Glutamatergic neuron (in vitro differentiated cells): ENCODE results near the gene SLC50A1. TPM values are rescaled to one million over a fixed set of nuclear protein-coding genes. Genes with fewer than 3 reads are reported as not detected.

Experiments used
- DNase-seq: peaks from one replicate; pipeline ENCODE4 v3.0.0; 2022
- H3K27ac Mint-ChIP-seq: one replicate; pipeline ENCODE4 v1.8.0; 2020; ENCODE audit warnings: mild to moderate bottlenecking, mixed read lengths, inconsistent platforms; ENCODE audit not compliant: unreplicated experiment
- H3K27me3 Mint-ChIP-seq: one replicate; pipeline ENCODE4 v1.8.0; 2020; ENCODE audit warnings: mild to moderate bottlenecking, moderate library complexity, mixed read lengths, inconsistent platforms; ENCODE audit not compliant: unreplicated experiment
- H3K36me3 Mint-ChIP-seq: one replicate; pipeline ENCODE4 v1.8.0; 2020; ENCODE audit warnings: mild to moderate bottlenecking, mixed read lengths, inconsistent platforms; ENCODE audit not compliant: unreplicated experiment
- H3K4me1 Mint-ChIP-seq: one replicate; pipeline ENCODE4 v1.8.0; 2020; ENCODE audit warnings: mild to moderate bottlenecking, low read depth, mixed read lengths, inconsistent platforms; ENCODE audit not compliant: unreplicated experiment
- H3K4me3 Mint-ChIP-seq: one replicate; pipeline ENCODE4 v1.8.0; 2020; ENCODE audit warnings: mild to moderate bottlenecking, mixed read lengths, inconsistent platforms; ENCODE audit not compliant: unreplicated experiment
- H3K9me3 Mint-ChIP-seq: one replicate; pipeline ENCODE4 v1.8.0; 2020; ENCODE audit warnings: mild to moderate bottlenecking, moderate library complexity, mixed read lengths, inconsistent platforms; ENCODE audit not compliant: unreplicated experiment
- total RNA-seq: library from RNA; stranded (reverse); fragmentation: NEBNext Ultra II Directional; extraction: Animal tissue kit (Norgen Biotek cat#: 25700); gene quantifications from one replicate; pipeline ENCODE4 v1.2.1, GENCODE V29; 2021; ENCODE audit not compliant: unreplicated experiment
- TF ChIP-seq, protein P1 (sequence below): fragments of 200-600 bp; sonication (generic); IDR thresholded peaks from one replicate; pipeline ENCODE4 v1.5.0; 2021; ENCODE audit not compliant: partially characterized antibody, unreplicated experiment

SLC50A1 gene
- total RNA-seq, 1 donor from 2014 or later = 8.6 TPM

DNA sequence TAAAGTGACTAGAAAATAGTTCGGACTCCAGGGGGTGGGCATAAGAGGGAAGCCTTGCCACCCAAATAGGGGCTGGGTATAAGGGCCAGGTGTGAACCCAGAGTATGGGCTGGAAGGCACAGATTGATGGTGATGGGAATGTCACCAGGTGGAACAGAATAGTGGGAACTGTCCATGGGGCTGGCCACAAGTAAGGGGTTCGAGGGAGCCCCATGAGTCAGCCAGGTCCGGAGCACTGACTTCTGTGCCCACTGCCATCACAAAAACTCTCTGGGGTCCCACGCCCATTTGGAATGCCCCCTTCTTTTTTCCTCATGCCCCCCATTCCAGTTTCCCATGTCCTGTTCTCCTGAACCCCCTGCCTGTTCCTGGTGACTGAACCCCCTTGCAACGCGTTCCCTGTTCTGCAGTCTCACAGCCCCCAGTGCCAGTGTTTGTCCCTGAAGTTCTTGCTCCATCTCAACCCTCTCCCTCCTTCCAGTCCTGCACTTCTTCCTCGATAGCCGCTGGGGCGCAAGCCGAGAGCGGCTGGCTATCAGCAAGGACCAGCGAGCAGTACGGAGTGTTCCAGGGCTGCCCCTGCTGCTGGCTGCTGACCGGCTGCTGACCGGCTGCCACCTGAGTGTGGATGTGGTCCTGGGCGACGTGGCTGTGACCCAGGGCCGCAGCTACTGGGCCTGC, 45.9 kb downstream of the SLC50A1 start:
- TF ChIP-seq, protein P1, sequence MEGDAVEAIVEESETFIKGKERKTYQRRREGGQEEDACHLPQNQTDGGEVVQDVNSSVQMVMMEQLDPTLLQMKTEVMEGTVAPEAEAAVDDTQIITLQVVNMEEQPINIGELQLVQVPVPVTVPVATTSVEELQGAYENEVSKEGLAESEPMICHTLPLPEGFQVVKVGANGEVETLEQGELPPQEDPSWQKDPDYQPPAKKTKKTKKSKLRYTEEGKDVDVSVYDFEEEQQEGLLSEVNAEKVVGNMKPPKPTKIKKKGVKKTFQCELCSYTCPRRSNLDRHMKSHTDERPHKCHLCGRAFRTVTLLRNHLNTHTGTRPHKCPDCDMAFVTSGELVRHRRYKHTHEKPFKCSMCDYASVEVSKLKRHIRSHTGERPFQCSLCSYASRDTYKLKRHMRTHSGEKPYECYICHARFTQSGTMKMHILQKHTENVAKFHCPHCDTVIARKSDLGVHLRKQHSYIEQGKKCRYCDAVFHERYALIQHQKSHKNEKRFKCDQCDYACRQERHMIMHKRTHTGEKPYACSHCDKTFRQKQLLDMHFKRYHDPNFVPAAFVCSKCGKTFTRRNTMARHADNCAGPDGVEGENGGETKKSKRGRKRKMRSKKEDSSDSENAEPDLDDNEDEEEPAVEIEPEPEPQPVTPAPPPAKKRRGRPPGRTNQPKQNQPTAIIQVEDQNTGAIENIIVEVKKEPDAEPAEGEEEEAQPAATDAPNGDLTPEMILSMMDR = no peak
- DNase-seq = no peak
- Mint-ChIP-seq H3K36me3 (peaks cover 1% of the 10 kb centered on the region), H3K27me3 (peaks cover 4% of the 10 kb centered on the region), H3K27ac (no peak overlapping the region), H3K9me3 (no peaks in the 10 kb centered on the region), H3K4me1 (peaks cover under 1% of the 10 kb centered on the region), H3K4me3 (no peak overlapping the region)

DNA sequence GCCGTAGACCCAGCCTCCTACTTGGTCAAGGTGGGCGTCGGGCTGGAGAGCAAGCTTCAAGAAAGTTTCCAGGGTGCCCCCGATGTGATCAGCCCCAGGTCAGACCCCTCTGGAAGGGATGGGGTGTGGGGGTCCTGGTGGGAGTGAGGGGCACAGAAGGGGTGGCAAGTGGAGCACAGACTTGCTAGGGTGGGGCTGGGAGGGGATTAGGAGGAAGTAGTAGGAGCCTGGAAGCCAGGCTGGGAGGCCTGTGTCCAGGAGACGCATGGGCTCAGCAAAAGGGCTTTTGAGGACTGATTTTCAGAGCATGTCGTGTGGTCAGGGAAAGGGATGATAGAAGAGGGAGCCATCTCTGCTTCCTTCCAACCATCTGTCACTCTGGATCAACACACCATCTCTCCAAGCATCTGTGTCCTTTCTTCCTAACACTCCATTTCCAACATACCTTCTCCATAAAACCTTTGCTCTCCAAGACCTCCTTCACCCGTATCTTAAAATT, 46.4 kb downstream of the SLC50A1 start:
- peaks cover 9% of the 10 kb centered on the region for H3K27me3 Mint-ChIP-seq
- H3K9me3 Mint-ChIP-seq = peaks cover 3% of the 10 kb centered on the region
- no peaks in the 10 kb centered on the region for H3K36me3 Mint-ChIP-seq
- no peak overlapping the region for H3K27ac Mint-ChIP-seq
- H3K4me3 Mint-ChIP-seq = peak overlapping the region; percentile 21
- no peak for DNase-seq
- TF ChIP-seq, protein P1 = no peak
- H3K4me1 Mint-ChIP-seq = no peaks in the 10 kb centered on the region

DNA sequence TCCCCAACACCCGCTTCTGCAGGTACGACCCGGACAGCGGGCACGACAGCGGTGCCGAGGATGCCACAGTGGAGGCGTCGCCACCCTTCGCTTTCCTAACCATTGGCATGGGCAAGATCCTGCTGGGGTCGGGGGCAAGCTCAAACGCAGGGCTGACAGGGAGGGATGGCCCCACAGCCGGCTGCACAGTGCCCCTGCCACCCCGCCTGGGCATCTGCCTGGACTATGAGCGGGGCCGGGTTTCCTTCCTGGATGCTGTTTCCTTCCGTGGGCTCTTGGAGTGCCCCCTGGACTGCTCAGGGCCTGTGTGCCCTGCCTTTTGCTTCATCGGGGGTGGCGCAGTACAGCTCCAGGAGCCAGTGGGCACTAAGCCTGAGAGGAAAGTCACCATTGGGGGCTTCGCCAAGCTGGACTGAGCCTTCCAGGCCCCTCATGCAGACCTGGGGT, 48.1 kb downstream of the SLC50A1 start:
- peaks cover 12% of the 10 kb centered on the region for H3K27me3 Mint-ChIP-seq
- no peaks in the 10 kb centered on the region for H3K36me3 Mint-ChIP-seq
- TF ChIP-seq, protein P1 = no peak
- no peak overlapping the region for H3K4me3 Mint-ChIP-seq
- no peaks in the 10 kb centered on the region for H3K4me1 Mint-ChIP-seq
- peak overlapping the region; percentile 55 for H3K27ac Mint-ChIP-seq
- DNase-seq = no peak
- peaks cover 8% of the 10 kb centered on the region for H3K9me3 Mint-ChIP-seq

DNA sequence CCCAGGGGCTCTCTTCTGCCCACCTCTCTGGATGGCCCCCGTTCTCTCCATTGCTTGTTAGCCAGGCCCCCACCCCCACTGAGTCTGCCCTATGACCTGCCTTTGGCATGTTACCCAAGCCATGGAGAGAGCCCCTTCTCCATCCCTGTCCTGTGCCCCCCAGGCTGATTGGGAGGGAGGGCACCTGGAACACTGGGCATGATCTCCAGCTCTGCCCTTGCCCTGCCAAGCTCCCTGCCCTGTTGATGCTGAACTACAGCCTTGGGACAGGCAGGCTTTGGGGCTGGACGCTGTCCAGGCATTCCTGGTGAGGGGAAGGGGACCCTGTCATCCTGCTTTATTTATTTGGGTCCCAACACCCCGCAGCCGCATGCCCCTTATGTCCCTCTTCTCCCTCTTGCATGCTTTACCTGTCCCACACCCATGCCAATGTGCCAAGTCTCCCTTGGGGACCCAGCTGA, 48.7 kb downstream of the SLC50A1 start:
- DNase-seq = no peak
- TF ChIP-seq, protein P1 = no peak
- Mint-ChIP-seq H3K27ac (no peak overlapping the region), H3K4me1 (no peaks in the 10 kb centered on the region), H3K27me3 (peaks cover 12% of the 10 kb centered on the region), H3K9me3 (peaks cover 8% of the 10 kb centered on the region), H3K36me3 (no peaks in the 10 kb centered on the region), H3K4me3 (no peak overlapping the region)
